Natural killer cell (primary cell): ENCODE measurements around the gene SARDH. TPM values are rescaled to one million over a fixed set of nuclear protein-coding genes. Genes with fewer than 3 reads are reported as not detected.

Experiments
- ATAC-seq, 3 donors: fragments of 150-1000 bp in 2 of 3; fragments of 200-7000 bp in 1 of 3; cut with Tn5 transposase; 1 replicate in 1 of 3; 2 replicates in 2 of 3; pipeline ENCODE4 v1.10.0; 2021; ENCODE audit warnings: mild to moderate bottlenecking in 2 of 3, moderate library complexity in 2 of 3
- DNase-seq, 2 donors: peaks; one replicate each; pipeline versions ENCODE4 v3.0.0 to v3.0.0-alpha.2; 2013 to 2021; ENCODE audit warnings: mixed read lengths in 1 of 2
- H3K27ac ChIP-seq: one replicate; pipeline ENCODE4 v1.5.1; 2013; ENCODE audit warnings: mild to moderate bottlenecking, low read length
- H3K27me3 ChIP-seq: one replicate; pipeline ENCODE4 v1.6.1; 2013; ENCODE audit warnings: low read length; ENCODE audit not compliant: control insufficient read depth, insufficient read depth
- H3K36me3 ChIP-seq: one replicate; pipeline ENCODE4 v1.6.1; 2013; ENCODE audit warnings: low read length; ENCODE audit not compliant: control insufficient read depth, insufficient read depth
- H3K4me1 ChIP-seq: one replicate; pipeline ENCODE4 v1.6.1; 2013; ENCODE audit warnings: low read length; ENCODE audit not compliant: control insufficient read depth, insufficient read depth
- H3K4me3 ChIP-seq: one replicate; pipeline ENCODE4 v1.5.1; 2013; ENCODE audit warnings: low read length
- H3K9me3 ChIP-seq: one replicate; pipeline ENCODE4 v1.6.1; 2013; ENCODE audit warnings: low read length; ENCODE audit not compliant: control insufficient read depth, insufficient read depth
- H3K27ac Mint-ChIP-seq, 2 donors: one replicate each; pipeline ENCODE4 v1.8.0; 2022; ENCODE audit warnings: mild to moderate bottlenecking in 2 of 2, mixed read lengths in 2 of 2, moderate library complexity in 1 of 2
- H3K27me3 Mint-ChIP-seq, 2 donors: one replicate each; pipeline ENCODE4 v1.8.0; 2022; ENCODE audit warnings: low read depth in 2 of 2, mixed read lengths in 2 of 2
- H3K36me3 Mint-ChIP-seq: one replicate; pipeline ENCODE4 v1.8.0; 2022; ENCODE audit warnings: mixed read lengths
- H3K4me1 Mint-ChIP-seq, 2 donors: one replicate each; pipeline ENCODE4 v1.8.0; 2022; ENCODE audit warnings: mixed read lengths in 2 of 2
- H3K4me3 Mint-ChIP-seq: one replicate; pipeline ENCODE4 v1.8.0; 2022; ENCODE audit warnings: mild to moderate bottlenecking, moderate library complexity, mixed read lengths
- H3K9me3 Mint-ChIP-seq, 2 donors: one replicate each; pipeline ENCODE4 v1.8.0; 2022; ENCODE audit warnings: mixed read lengths in 2 of 2
- WGBS: methylation state at CpG from one replicate; pipeline ENCODE4 v1.1.7; 2013; ENCODE audit warnings: missing lambda C conversion rate; ENCODE audit not compliant: insufficient coverage; 5-methylcytosine and 5-hydroxymethylcytosine counted together
- intact Hi-C: fragments of 100-400 bp; cut with micrococcal nuclease; formaldehyde crosslinking; loops from one replicate; pipeline ENCODE4 v1.14.2; 2022
- total RNA-seq, 4 donors: library from RNA; stranded (reverse); fragments of 120-200 nt in 1 of 4; gene quantifications; one replicate each; pipeline versions ENCODE4 v1.2.3 to v1.2.4, GENCODE V29; 2013 to 2022
- TF ChIP-seq, protein P1 (sequence below): fragments of 200-600 bp; IDR thresholded peaks from one replicate; pipeline ENCODE4 v1.8.0; 2022; ENCODE audit warnings: antibody characterized with exemption

The SARDH gene
- total RNA-seq, 3 donors from 2014 or later (not counting 1 experiment from before 2014, with no cell fraction given): 2.2 to 6.8 (median 4.1) TPM

- H3K27me3 Mint-ChIP-seq: no peaks in the 10 kb centered on the region
- ATAC-seq (no peak), DNase-seq (no peak)
- H3K9me3 Mint-ChIP-seq: no peaks in the 10 kb centered on the region
- Histone ChIP-seq H3K4me1 (peaks cover 24% of the 10 kb centered on the region), H3K27me3 (no peaks in the 10 kb centered on the region), H3K4me3 (no peak overlapping the region), H3K36me3 (no peaks in the 10 kb centered on the region), H3K9me3 (no peaks in the 10 kb centered on the region), H3K27ac (no peak overlapping the region)
- no peaks in the 10 kb centered on the region for H3K36me3 Mint-ChIP-seq
- TF ChIP-seq, protein P1, sequence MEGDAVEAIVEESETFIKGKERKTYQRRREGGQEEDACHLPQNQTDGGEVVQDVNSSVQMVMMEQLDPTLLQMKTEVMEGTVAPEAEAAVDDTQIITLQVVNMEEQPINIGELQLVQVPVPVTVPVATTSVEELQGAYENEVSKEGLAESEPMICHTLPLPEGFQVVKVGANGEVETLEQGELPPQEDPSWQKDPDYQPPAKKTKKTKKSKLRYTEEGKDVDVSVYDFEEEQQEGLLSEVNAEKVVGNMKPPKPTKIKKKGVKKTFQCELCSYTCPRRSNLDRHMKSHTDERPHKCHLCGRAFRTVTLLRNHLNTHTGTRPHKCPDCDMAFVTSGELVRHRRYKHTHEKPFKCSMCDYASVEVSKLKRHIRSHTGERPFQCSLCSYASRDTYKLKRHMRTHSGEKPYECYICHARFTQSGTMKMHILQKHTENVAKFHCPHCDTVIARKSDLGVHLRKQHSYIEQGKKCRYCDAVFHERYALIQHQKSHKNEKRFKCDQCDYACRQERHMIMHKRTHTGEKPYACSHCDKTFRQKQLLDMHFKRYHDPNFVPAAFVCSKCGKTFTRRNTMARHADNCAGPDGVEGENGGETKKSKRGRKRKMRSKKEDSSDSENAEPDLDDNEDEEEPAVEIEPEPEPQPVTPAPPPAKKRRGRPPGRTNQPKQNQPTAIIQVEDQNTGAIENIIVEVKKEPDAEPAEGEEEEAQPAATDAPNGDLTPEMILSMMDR: no peak
- 90% methylated on average over 24 of the region's 24 CpGs for WGBS
- H3K27ac Mint-ChIP-seq: no peak overlapping the region
- no peak overlapping the region for H3K4me3 Mint-ChIP-seq
- H3K4me1 Mint-ChIP-seq: no peaks in the 10 kb centered on the region
- intact Hi-C loops: no loop called here
Observed at GRCh38 chr9:133686642-133687575, 51.2 kb downstream of the SARDH start.

GRCh38 chr9:133685653-133686609 lies 52.2 kb downstream of the SARDH start:
- Mint-ChIP-seq H3K4me3 (no peak overlapping the region), H3K27ac (no peak overlapping the region), H3K27me3 (no peaks in the 10 kb centered on the region), H3K4me1 (no peaks in the 10 kb centered on the region), H3K9me3 (no peaks in the 10 kb centered on the region), H3K36me3 (no peaks in the 10 kb centered on the region)
- H3K27ac ChIP-seq: no peak overlapping the region
- intact Hi-C loops: no loop called here
- peaks cover 24% of the 10 kb centered on the region for H3K4me1 ChIP-seq
- no peak overlapping the region for H3K4me3 ChIP-seq
- no peak for ATAC-seq
- DNase-seq: no peak
- TF ChIP-seq, protein P1: no peak
- H3K9me3 ChIP-seq: no peaks in the 10 kb centered on the region
- 85% methylated on average over 18 of the region's 18 CpGs for WGBS
- H3K36me3 ChIP-seq: no peaks in the 10 kb centered on the region
- no peaks in the 10 kb centered on the region for H3K27me3 ChIP-seq

GRCh38 chr9:133684936-133685361 lies 53.2 kb downstream of the SARDH start:
- Mint-ChIP-seq H3K4me1 (no peaks in the 10 kb centered on the region), H3K27ac (no peak overlapping the region), H3K4me3 (no peak overlapping the region), H3K36me3 (no peaks in the 10 kb centered on the region), H3K9me3 (no peaks in the 10 kb centered on the region), H3K27me3 (no peaks in the 10 kb centered on the region)
- Histone ChIP-seq H3K27ac (no peak overlapping the region), H3K9me3 (no peaks in the 10 kb centered on the region), H3K36me3 (no peaks in the 10 kb centered on the region), H3K4me1 (peaks cover 24% of the 10 kb centered on the region), H3K4me3 (no peak overlapping the region), H3K27me3 (no peaks in the 10 kb centered on the region)
- TF ChIP-seq, protein P1: no peak
- intact Hi-C loops: no loop called here
- DNase-seq (no peak), ATAC-seq (no peak)
- 88% methylated on average over 16 of the region's 17 CpGs for WGBS
